Measurements from ENCODE around the gene MADD.
"Not testable (repeated sequence)": the region's sequence is repeated elsewhere in the genome, so short reads cannot be mapped to it uniquely, and the experiment has no call there.

Gene MADD

GRCh38 chr11:47326198-47326597, 56.3 kb downstream of the MADD start:
- no peak for DNase-seq

GRCh38 chr11:47327025-47327424, 57.1 kb downstream of the MADD start:
- DNase-seq: no peak

GRCh38 chr11:47327949-47328348, 58.0 kb downstream of the MADD start:
- DNase-seq: no peak

GRCh38 chr11:47328449-47329390, 58.8 kb downstream of the MADD start:
- DNase-seq: no peak

GRCh38 chr11:47329431-47329986, 59.6 kb downstream of the MADD start:
- no peak for DNase-seq

- DNase-seq: no peak
These were observed 60.3 kb downstream of the MADD start for GRCh38 chr11:47329987-47330931.

GRCh38 chr11:47331454-47332302, 61.7 kb downstream of the MADD start:
- DNase-seq: no peak

GRCh38 chr11:47332303-47332711, 62.4 kb downstream of the MADD start:
- no peak for DNase-seq

GRCh38 chr11:47332791-47333525, 63.0 kb downstream of the MADD start:
- DNase-seq: no peak

- DNase-seq: no peak
These were observed 63.6 kb downstream of the MADD start for GRCh38 chr11:47333526-47333845.

- DNase-seq: no peak
These were observed 64.0 kb downstream of the MADD start for GRCh38 chr11:47333886-47334443.

GRCh38 chr11:47334699-47335411, 64.9 kb downstream of the MADD start:
- not testable (repeated sequence) for DNase-seq

GRCh38 chr11:47335733-47336132, 65.8 kb downstream of the MADD start:
- no peak for DNase-seq

- no peak for DNase-seq
These were observed 66.7 kb downstream of the MADD start for GRCh38 chr11:47336595-47336994.

GRCh38 chr11:47337229-47337924, 67.4 kb downstream of the MADD start:
- DNase-seq: no peak

- no peak for DNase-seq
These were observed 68.7 kb downstream of the MADD start for GRCh38 chr11:47338396-47339241.

GRCh38 chr11:47340010-47340409, 70.1 kb downstream of the MADD start:
- DNase-seq: no peak

- no peak for DNase-seq
These were observed 71.2 kb downstream of the MADD start for GRCh38 chr11:47340980-47341775.
